ENCODE results near the gene MGST1. TPM values are rescaled to one million over a fixed set of nuclear protein-coding genes. Genes with fewer than 3 reads are reported as not detected.

MGST1 gene
- total and polyA plus RNA-seq, 2 experiments from 2014 or later, result 297 to 1,400 TPM

GRCh38 chr12:16327963-16328362 lies 19.5 kb upstream of the MGST1 start:
- H3K27me3 Mint-ChIP-seq (ENCODE audit: insufficient read depth, low read depth, poor library complexity), result no peaks in the 10 kb centered on the region
- H3K36me3 Mint-ChIP-seq (ENCODE audit: low read depth), result peaks cover 2% of the 10 kb centered on the region; the same call in 1 of the 3 replicates
- no peaks in the 10 kb centered on the region for H3K4me1 ChIP-seq (ENCODE audit: insufficient read depth)

More at GRCh38 chr12:16327963-16328362, 19.5 kb upstream of the MGST1 start:
- H4K20me1 ChIP-seq (replicated peaks; ENCODE audit: insufficient read depth), result no peaks in the 10 kb centered on the region
- no peaks in the 10 kb centered on the region for H3K27me3 ChIP-seq (ENCODE audit: insufficient read depth)
- DNase-seq (ENCODE audit: low spot score) (no peak), ATAC-seq (no peak)
- no peaks in the 10 kb centered on the region for H3K79me2 ChIP-seq (replicated peaks; ENCODE audit: insufficient read depth)
- no peaks in the 10 kb centered on the region for H3F3A ChIP-seq (replicated peaks; ENCODE audit: low read depth)
- no peak overlapping the region for H2AFZ ChIP-seq
- H3K4me2 ChIP-seq, result no peak overlapping the region
- peaks cover 2% of the 10 kb centered on the region; the same call in 1 of the 2 replicates for H3K9me2 ChIP-seq (ENCODE audit: insufficient read depth)
- peaks cover 10% of the 10 kb centered on the region for H3K9me3 Mint-ChIP-seq
- no peak overlapping the region for H3K4me3 ChIP-seq
- no peaks in the 10 kb centered on the region for H3K36me3 ChIP-seq (ENCODE audit: insufficient read depth)
- peaks cover 7% of the 10 kb centered on the region; the same call in 2 of the 3 replicates for H3K4me1 Mint-ChIP-seq
- no peak overlapping the region for H3K4me3 Mint-ChIP-seq
- no peak overlapping the region for H3K27ac Mint-ChIP-seq
- TF ChIP-seq REST (IDR thresholded peaks at IDR 0.05; ENCODE audit: unreplicated experiment), result no peak
- no peak for TF ChIP-seq ZNF114 (CRISPR knock-in tag; IDR thresholded peaks at IDR 0.05)
- TF ChIP-seq CTCF (conservative IDR thresholded peaks at IDR 0.05; ENCODE audit: low read depth in 2 of 2), result no peak
- TF ChIP-seq POLR2AphosphoS5 (IDR thresholded peaks at IDR 0.05; ENCODE audit: low read depth), result no peak
- no peak for TF ChIP-seq ETS1 (IDR thresholded peaks at IDR 0.05)
- no peak for TF ChIP-seq EZH2phosphoT487 (IDR thresholded peaks at IDR 0.05; ENCODE audit: unreplicated experiment)
- no peak for TF ChIP-seq EZH2 (IDR thresholded peaks at IDR 0.05; ENCODE audit: low read depth, unreplicated experiment)
- TF ChIP-seq CREB1 (CRISPR knock-in tag; IDR thresholded peaks at IDR 0.05; ENCODE audit: low read depth), result no peak
- no peak for TF ChIP-seq ZNF462 (CRISPR knock-in tag; IDR thresholded peaks at IDR 0.05)
- no peak overlapping the region for H3K27ac ChIP-seq (ENCODE audit: low read depth)
